Bronchial epithelial cell (primary cell): ENCODE data around the gene SNX30. TPM values are rescaled to one million over a fixed set of nuclear protein-coding genes. Genes with fewer than 3 reads are reported as not detected.
A peak's percentile ranks its signal among the peaks of the same experiment; 100 is the strongest.
"Not testable (repeated sequence)": the region's sequence is repeated elsewhere in the genome, so short reads cannot be mapped to it uniquely, and the experiment has no call there.

Experiments
- DNase-seq: peaks from one replicate; pipeline ENCODE4 v3.0.0-alpha.2; 2010; ENCODE audit warnings: low read depth
- FAIRE-seq: peaks from 2 replicates; lab custom pipeline; 2011; peaks lifted over from hg19 to GRCh38; lab: Jason Lieb, UNC
- H3K27me3 ChIP-seq: 2 replicates; pipeline ENCODE4 v1.5.1; 2011; ENCODE audit warnings: low read length; ENCODE audit not compliant: control insufficient read depth, insufficient read depth
- H3K36me3 ChIP-seq: 2 replicates; pipeline ENCODE4 v1.5.1; 2011; ENCODE audit warnings: low read length; ENCODE audit not compliant: control insufficient read depth, insufficient read depth
- H3K4me3 ChIP-seq: 2 replicates; pipeline ENCODE4 v1.5.1; 2011; ENCODE audit warnings: mild to moderate bottlenecking, low read depth, low read length, control low read depth
- total RNA-seq: library from RNA; depleted of rRNA; stranded (reverse); fragments of >200 nt; gene quantifications from 2 replicates; pipeline ENCODE4 v1.2.1, GENCODE V29; 2014
- TF ChIP-seq, protein P1 (sequence below): IDR thresholded peaks from 2 replicates; pipeline ENCODE4 v1.5.1; 2011; ENCODE audit warnings: mild to moderate bottlenecking, moderate library complexity, low read length, control low read depth, inconsistent platforms; ENCODE audit not compliant: insufficient read depth, severe bottlenecking

The SNX30 gene
- total RNA-seq, 1 donor from 2014 or later, result 13.2 TPM

DNA sequence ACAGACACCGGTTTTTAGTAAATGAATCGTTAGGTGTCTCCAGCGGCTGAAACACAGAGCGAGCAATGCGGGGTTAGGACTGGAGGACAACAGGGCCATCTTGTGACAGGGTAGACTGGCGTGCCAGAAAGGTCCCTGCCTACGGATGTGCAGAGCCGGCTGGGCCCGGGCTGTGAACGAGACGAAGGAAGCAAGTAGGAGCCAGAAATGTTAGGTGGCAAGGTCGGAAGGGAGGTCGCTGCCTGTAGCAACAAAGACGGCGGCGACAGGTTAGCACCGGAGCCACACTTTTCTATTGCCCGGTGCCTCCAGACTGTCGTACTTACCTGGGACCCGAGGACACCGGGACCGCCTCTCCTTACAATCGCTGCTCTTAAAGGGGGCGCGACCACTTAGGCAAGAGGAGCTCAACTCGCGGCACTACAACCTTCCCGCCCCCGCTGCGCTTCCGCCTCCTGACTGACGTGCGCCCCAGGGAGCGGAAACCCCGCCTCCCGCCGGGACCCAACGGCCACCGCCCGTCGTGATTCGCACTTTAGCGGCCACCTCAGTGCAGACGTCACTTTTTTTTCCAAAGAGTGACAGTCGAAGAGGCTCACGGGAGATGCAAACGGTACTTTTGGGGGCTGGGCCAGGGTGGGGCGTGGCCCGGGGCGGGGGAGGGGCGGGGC lies 32.8 kb upstream of the SNX30 start, which contains the start of gene INIP:
TSS of gene INIP (minus strand) at position 457 of the 671 bp plus-strand sequence. CDS start 1,632 bp downstream, outside the sequence.
- TF ChIP-seq, protein P1, sequence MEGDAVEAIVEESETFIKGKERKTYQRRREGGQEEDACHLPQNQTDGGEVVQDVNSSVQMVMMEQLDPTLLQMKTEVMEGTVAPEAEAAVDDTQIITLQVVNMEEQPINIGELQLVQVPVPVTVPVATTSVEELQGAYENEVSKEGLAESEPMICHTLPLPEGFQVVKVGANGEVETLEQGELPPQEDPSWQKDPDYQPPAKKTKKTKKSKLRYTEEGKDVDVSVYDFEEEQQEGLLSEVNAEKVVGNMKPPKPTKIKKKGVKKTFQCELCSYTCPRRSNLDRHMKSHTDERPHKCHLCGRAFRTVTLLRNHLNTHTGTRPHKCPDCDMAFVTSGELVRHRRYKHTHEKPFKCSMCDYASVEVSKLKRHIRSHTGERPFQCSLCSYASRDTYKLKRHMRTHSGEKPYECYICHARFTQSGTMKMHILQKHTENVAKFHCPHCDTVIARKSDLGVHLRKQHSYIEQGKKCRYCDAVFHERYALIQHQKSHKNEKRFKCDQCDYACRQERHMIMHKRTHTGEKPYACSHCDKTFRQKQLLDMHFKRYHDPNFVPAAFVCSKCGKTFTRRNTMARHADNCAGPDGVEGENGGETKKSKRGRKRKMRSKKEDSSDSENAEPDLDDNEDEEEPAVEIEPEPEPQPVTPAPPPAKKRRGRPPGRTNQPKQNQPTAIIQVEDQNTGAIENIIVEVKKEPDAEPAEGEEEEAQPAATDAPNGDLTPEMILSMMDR, result peak; percentile 36
- H3K36me3 ChIP-seq, result no peaks in the 10 kb centered on the region
- H3K4me3 ChIP-seq, result peak within 1 kb of the TSS; percentile 98
- H3K27me3 ChIP-seq, result no peaks in the 10 kb centered on the region
- DNase-seq (peak; percentile 93), FAIRE-seq (no peak)

DNA sequence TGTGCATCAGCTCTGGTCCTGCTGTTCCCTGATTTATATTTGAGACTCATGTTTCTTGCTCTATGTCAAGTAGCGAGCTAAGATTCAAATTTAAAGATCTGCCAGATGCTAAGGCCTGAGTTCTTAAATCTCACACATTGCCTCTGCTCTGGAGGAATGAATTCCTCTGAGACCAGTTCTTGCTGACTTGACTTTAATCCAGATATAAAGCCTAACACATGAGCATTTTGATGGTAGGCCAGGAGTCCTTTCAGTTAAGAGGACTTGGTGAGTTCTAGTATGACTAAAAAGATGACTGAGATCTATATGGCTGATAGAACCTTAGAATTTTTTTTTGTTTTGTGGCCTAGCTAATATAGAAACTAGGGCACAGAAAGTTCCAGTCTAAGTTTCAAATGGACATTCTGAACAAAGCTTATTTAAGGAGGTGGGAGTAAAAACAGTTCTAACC lies 31.3 kb upstream of the SNX30 start:
- FAIRE-seq (no peak), DNase-seq (no peak)
- H3K4me3 ChIP-seq, result no peak overlapping the region
- H3K27me3 ChIP-seq, result no peaks in the 10 kb centered on the region
- TF ChIP-seq, protein P1, result no peak
- H3K36me3 ChIP-seq, result no peaks in the 10 kb centered on the region

DNA sequence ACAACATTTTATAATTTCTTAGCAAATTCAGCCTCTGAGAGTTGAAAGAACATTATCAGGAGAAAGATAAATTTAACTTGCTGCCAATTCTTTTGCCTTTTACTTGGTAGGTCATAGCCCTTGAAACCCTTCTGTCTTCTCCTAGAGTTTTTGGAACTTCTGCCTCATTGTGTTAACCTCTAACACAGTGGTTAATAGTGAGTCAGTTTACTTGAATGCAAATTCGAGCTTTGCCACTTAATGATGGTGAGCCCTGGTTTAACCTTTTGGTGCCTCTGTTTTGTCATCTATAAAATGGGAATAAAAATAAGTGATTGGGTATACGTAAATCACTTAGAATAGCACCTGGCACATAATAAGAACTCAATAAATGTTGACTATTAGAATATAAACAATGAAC lies 30.9 kb upstream of the SNX30 start:
- FAIRE-seq (no peak), DNase-seq (no peak)
- no peaks in the 10 kb centered on the region for H3K27me3 ChIP-seq

DNA sequence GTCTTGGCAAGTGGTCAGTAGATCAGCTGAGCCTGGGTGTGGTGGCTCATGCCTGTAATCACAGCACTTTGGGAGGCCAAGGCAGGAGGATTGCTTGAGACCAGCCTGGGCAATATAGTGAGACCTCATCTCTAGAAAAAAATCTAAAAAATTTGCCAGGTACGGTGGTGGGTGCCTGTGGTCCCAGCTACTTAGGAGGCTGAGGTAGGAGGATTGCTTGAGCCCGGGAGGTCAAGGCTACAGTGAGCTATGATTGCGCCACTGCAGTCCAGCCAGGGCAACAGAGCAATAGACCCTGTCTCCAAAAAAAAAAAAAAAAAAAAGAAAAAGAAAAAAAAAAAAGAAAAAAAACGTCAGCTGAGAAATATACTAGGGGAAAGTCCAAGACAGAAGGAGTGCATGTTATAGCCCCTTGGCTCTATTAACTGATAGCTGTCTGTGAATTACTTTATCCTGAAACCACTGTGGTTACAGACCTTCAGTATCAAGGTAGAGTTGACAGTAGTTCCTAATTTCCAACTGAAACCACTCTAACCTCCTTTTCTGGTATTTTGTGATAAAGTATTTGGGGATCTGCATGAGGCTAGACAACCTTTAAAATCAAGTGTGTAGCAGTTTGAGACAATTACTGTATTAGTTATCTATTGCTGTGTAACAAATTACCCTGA lies 30.3 kb upstream of the SNX30 start:
- TF ChIP-seq, protein P1, result no peak
- no peak overlapping the region for H3K4me3 ChIP-seq
- no peaks in the 10 kb centered on the region for H3K27me3 ChIP-seq
- FAIRE-seq (no peak), DNase-seq (no peak)
- no peaks in the 10 kb centered on the region for H3K36me3 ChIP-seq

More for the DNA sequence above, 30.9 kb upstream of the SNX30 start:
- Histone ChIP-seq H3K36me3 (no peaks in the 10 kb centered on the region), H3K4me3 (no peak overlapping the region)
- TF ChIP-seq, protein P1, result no peak

DNA sequence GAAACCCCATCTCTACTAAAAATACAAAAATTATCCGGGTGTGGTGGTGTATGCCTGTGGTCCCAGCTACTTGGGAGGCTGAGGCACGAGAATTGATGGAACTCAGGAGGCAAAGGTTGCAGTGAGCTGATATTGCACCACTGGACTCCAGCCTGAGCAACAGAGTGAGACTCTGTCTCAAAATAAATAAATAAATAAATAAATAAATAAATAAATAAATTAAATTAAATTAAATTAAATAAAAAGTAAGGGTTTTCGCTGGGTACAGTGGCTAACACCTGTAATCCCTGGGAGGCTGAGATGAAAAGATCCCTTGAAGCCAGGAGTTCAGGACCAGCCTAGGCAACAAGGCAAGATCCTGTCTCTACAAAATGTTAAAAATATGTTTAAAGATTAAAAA lies 27.8 kb upstream of the SNX30 start:
- not testable (repeated sequence) for H3K27me3 ChIP-seq, FAIRE-seq, H3K4me3 ChIP-seq, H3K36me3 ChIP-seq, DNase-seq

DNA sequence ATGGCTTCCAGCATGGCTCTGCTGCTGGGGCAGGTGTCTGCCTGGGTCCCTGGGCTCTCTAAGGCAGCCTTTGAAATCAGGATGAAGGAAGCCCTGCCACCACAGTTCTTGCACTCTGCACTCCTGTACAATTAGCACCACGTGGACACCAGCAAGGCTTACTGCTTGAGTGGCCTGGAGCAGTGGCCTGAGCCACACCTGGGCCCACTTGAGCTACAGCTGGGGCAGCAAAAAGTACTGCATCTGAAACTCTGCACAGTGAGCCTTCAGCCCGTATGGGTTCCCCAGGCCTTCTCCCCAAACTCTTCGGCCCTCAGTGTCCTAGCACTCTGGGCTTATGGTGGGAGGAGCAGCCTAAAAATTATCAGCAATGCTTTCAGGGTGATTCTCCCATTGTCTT lies 24.6 kb upstream of the SNX30 start:
- TF ChIP-seq, protein P1, result no peak
- no peaks in the 10 kb centered on the region for H3K27me3 ChIP-seq
- H3K36me3 ChIP-seq, result no peaks in the 10 kb centered on the region
- DNase-seq (no peak), FAIRE-seq (no peak)
- H3K4me3 ChIP-seq, result no peak overlapping the region
